Breast epithelium (tissue), 4 donors: ENCODE measurements around the gene MCUB. TPM values are rescaled to one million over a fixed set of nuclear protein-coding genes. Genes with fewer than 3 reads are reported as not detected.

Experiments
- DNase-seq, 2 donors: peaks; one replicate each; pipeline ENCODE4 v3.0.0-alpha.2; 2019; ENCODE audit warnings: low spot score in 2 of 2
- H3K27ac ChIP-seq, 2 donors: fragments of 200-600 bp; sonication (generic) in 1 of 2; one replicate each; pipeline ENCODE4 v1.5.1; 2016 to 2019; ENCODE audit warnings: mild to moderate bottlenecking in 1 of 2
- H3K27me3 ChIP-seq, 2 donors: fragments of 200-600 bp; sonication (generic) in 1 of 2; one replicate each; pipeline versions ENCODE4 v1.5.1 to v1.6.0; 2017 to 2019; ENCODE audit warnings: control low read depth in 1 of 2, mild to moderate bottlenecking in 1 of 2
- H3K36me3 ChIP-seq: fragments of 200-600 bp; one replicate; pipeline ENCODE4 v1.5.1; 2019
- H3K4me1 ChIP-seq, 2 donors: fragments of 200-600 bp; sonication (generic); one replicate each; pipeline ENCODE4 v1.5.1; 2016 to 2019; ENCODE audit warnings: control low read depth in 1 of 2
- H3K4me3 ChIP-seq, 3 donors: fragments of 200-600 bp; sonication (generic); 1 replicate in 2 of 3; 2 replicates in 1 of 3; pipeline ENCODE4 v1.5.1; 2016 to 2019; ENCODE audit warnings: mild to moderate bottlenecking in 3 of 3, moderate library complexity in 2 of 3
- H3K9me3 ChIP-seq, 2 donors: fragments of 200-600 bp; sonication (generic) in 1 of 2; one replicate each; pipeline ENCODE4 v1.5.1; 2016 to 2019; ENCODE audit warnings: control low read depth in 1 of 2
- POLR2A ChIP-seq: fragments of 450-650 bp; IDR thresholded peaks from one replicate; pipeline ENCODE4 v1.6.1; 2016; ENCODE audit warnings: antibody characterized with exemption, mild to moderate bottlenecking, moderate library complexity
- POLR2AphosphoS5 ChIP-seq, 3 donors: sonication (generic); formaldehyde crosslinking; IDR thresholded peaks; one replicate each; pipeline ENCODE4 v1.6.1; 2017; ENCODE audit warnings: antibody characterized with exemption in 3 of 3
- intact Hi-C: fragments of 100-400 bp; cut with DNase I; formaldehyde crosslinking; loops from one replicate; pipeline ENCODE4 v1.15.1; 2023; ENCODE audit warnings: low total_unique reads
- total RNA-seq, 3 donors: library from RNA; depleted of rRNA; stranded (reverse); fragments of >200 nt; gene quantifications; one replicate each; pipeline ENCODE4 v1.1.0, GENCODE V29; 2016
- TF ChIP-seq, protein P1 (sequence below), 3 donors: fragments of 450-650 bp; IDR thresholded peaks; one replicate each; pipeline ENCODE4 v1.5.1; 2016 to 2017; ENCODE audit warnings: antibody characterized with exemption in 3 of 3, mild to moderate bottlenecking in 3 of 3, moderate library complexity in 3 of 3

The MCUB gene
- total RNA-seq, 3 donors from 2014 or later: 16.4 to 29.4 (median 26.5) TPM

DNA sequence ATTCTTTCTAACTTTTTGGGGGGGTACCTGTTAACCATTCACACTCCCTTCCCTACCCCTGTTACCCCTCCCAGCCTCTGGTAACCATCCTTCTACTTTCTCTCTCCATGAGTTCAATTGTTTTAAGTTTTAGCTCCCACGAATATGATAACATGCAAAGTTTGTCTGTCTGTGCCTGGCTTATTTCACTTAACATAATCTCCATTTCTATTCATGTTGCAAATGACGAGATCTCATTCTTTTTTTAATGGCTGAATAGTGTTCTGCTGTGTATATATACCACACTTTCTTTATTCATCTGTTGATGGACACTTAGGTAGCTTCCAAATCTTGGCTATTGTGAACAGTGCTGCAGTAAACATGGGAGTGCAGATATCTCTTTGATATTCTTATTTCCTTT lies 41.3 kb downstream of the MCUB start:
- no peak for DNase-seq
- no peaks in the 10 kb centered on the region for H3K27me3 ChIP-seq
- no peak overlapping the region for H3K4me3 ChIP-seq
- H3K9me3 ChIP-seq: peaks cover 4 to 6% of the 10 kb centered on the region in 2 donors
- no peaks in the 10 kb centered on the region for H3K4me1 ChIP-seq
- H3K36me3 ChIP-seq: no peaks in the 10 kb centered on the region
- H3K27ac ChIP-seq: no peak overlapping the region
- intact Hi-C loops: no loop called here
- TF ChIP-seq POLR2AphosphoS5 (IDR thresholded peaks at IDR 0.05): no peak
- TF ChIP-seq POLR2A: no peak
- TF ChIP-seq, protein P1, sequence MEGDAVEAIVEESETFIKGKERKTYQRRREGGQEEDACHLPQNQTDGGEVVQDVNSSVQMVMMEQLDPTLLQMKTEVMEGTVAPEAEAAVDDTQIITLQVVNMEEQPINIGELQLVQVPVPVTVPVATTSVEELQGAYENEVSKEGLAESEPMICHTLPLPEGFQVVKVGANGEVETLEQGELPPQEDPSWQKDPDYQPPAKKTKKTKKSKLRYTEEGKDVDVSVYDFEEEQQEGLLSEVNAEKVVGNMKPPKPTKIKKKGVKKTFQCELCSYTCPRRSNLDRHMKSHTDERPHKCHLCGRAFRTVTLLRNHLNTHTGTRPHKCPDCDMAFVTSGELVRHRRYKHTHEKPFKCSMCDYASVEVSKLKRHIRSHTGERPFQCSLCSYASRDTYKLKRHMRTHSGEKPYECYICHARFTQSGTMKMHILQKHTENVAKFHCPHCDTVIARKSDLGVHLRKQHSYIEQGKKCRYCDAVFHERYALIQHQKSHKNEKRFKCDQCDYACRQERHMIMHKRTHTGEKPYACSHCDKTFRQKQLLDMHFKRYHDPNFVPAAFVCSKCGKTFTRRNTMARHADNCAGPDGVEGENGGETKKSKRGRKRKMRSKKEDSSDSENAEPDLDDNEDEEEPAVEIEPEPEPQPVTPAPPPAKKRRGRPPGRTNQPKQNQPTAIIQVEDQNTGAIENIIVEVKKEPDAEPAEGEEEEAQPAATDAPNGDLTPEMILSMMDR (IDR thresholded peaks at IDR 0.05): no peak

DNA sequence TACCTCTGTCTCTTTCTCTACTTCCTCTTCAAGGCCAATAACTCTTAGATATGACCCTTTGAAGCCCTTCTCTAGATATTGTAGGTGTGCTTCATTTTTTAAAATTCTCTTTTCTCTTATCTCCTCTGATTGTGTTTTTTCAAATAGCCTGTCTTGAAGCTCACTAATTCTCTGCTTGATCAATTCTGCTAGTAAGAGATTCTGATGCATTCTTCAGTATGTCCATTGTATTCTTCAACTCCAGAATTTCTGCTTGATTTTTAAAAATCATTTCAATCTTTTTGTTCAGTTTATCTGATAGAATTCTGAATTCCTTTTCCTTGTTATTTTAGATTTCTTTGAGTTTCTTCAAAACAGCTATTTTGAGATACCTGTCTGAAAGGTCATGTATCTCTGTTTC lies 47.9 kb downstream of the MCUB start:
- intact Hi-C loops: no loop called here
- Histone ChIP-seq H3K27ac (no peak overlapping the region), H3K4me3 (no peak overlapping the region), H3K36me3 (no peaks in the 10 kb centered on the region), H3K4me1 (no peaks in the 10 kb centered on the region), H3K9me3 (peaks cover 0 to 8% of the 10 kb centered on the region in 2 donors), H3K27me3 (no peaks in the 10 kb centered on the region)
- no peak for DNase-seq
- TF ChIP-seq POLR2A (no peak), POLR2AphosphoS5 (IDR thresholded peaks at IDR 0.05) (no peak)
- TF ChIP-seq, protein P1 (IDR thresholded peaks at IDR 0.05): no peak

DNA sequence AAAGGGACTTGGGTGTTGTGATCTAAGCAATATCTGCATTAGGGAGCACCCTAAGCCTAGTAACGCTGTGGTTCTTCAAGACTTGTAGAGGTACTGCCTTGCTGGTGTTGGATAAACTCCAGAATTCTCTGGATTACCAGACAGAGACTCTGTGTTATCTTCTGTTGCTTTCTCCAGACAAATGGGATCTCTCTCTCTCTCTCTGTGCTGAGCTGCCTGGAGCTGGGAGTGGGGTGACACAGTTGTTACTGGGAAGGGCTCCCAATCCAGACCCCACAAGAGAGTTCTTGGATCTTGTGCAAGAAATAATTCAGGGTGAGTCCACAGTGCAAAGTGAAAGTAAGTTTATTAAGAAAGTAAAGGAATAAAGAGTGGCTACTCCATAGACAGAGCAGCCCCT lies 48.8 kb downstream of the MCUB start:
- Histone ChIP-seq H3K4me1 (no peaks in the 10 kb centered on the region), H3K36me3 (no peaks in the 10 kb centered on the region), H3K27me3 (no peaks in the 10 kb centered on the region), H3K9me3 (peaks cover 0 to 4% of the 10 kb centered on the region in 2 donors), H3K27ac (no peak overlapping the region), H3K4me3 (no peak overlapping the region)
- no peak for DNase-seq
- no peak for TF ChIP-seq POLR2A
- TF ChIP-seq, protein P1 (IDR thresholded peaks at IDR 0.05): no peak
- TF ChIP-seq POLR2AphosphoS5 (IDR thresholded peaks at IDR 0.05): no peak
- intact Hi-C loops: no loop called here

DNA sequence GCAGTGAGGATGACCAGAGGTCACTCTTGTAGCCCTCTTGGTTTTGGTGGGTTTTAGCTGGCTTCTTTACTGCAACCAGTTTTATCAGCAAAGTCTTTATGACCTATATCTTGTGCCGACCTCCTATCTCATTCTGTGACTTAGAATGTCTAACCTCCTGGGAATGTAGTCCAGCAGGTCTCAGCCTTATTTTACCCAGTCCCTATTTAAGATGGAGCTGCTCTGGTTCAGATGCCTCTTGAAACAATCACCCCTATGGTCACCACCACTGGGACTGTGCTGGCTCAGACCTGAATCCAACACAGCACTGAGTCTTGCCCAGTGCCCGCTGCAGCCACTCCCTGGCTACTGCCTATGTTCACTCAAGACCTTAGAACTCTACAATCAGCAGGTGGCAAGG lies 49.4 kb downstream of the MCUB start:
- H3K4me3 ChIP-seq: no peak overlapping the region
- no peaks in the 10 kb centered on the region for H3K27me3 ChIP-seq
- intact Hi-C loops: no loop called here
- H3K36me3 ChIP-seq: no peaks in the 10 kb centered on the region
- TF ChIP-seq POLR2A (no peak), POLR2AphosphoS5 (IDR thresholded peaks at IDR 0.05) (no peak)
- TF ChIP-seq, protein P1 (IDR thresholded peaks at IDR 0.05): no peak
- DNase-seq: no peak
- H3K4me1 ChIP-seq: no peaks in the 10 kb centered on the region
- H3K27ac ChIP-seq: no peak overlapping the region
- H3K9me3 ChIP-seq: peaks cover 0 to 4% of the 10 kb centered on the region in 2 donors

DNA sequence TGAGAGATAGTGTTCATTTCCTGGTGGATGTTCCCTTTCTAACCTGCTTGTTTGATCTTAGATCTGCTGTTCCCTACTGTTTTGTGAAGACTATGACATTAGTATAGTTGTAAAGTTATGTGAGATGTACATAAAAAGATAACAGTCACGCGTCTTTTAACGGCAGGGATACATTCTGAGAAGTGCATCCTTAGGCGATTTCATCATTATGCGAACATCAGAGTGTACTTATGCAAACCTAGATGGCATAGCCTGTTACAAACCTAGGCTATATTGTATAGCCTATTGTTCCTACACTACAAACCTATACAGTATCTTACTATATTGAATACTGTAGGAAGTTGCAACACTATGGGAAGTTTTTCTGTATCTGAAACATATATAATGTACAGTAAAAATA lies 50.4 kb downstream of the MCUB start:
- intact Hi-C loops: loop anchor here (1.0 kb wide), 1 partner anchor 11 kb away; no protein-coding TSS in a partner anchor
- H3K4me3 ChIP-seq: no peak overlapping the region
- H3K9me3 ChIP-seq: peaks cover 0 to 4% of the 10 kb centered on the region in 2 donors
- H3K36me3 ChIP-seq: no peaks in the 10 kb centered on the region
- no peaks in the 10 kb centered on the region for H3K4me1 ChIP-seq
- TF ChIP-seq, protein P1 (IDR thresholded peaks at IDR 0.05): no peak
- TF ChIP-seq POLR2A (no peak), POLR2AphosphoS5 (IDR thresholded peaks at IDR 0.05) (no peak)
- no peak for DNase-seq
- no peak overlapping the region for H3K27ac ChIP-seq
- no peaks in the 10 kb centered on the region for H3K27me3 ChIP-seq
